Measurements from ENCODE around the gene AHCY. TPM values are rescaled to one million over a fixed set of nuclear protein-coding genes. Genes with fewer than 3 reads are reported as not detected.
"Not testable (repeated sequence)": the region's sequence is repeated elsewhere in the genome, so short reads cannot be mapped to it uniquely, and the experiment has no call there.

Gene AHCY
- total RNA-seq, 1 experiment from 2014 or later: 273 TPM

GRCh38 chr20:34293119-34293518, 10.0 kb downstream of the AHCY start:
- DNase-seq: no peak
- no peaks in the 10 kb centered on the region for H3F3A ChIP-seq (ENCODE audit: insufficient read depth, low read depth)
- TF ChIP-seq, protein P1, sequence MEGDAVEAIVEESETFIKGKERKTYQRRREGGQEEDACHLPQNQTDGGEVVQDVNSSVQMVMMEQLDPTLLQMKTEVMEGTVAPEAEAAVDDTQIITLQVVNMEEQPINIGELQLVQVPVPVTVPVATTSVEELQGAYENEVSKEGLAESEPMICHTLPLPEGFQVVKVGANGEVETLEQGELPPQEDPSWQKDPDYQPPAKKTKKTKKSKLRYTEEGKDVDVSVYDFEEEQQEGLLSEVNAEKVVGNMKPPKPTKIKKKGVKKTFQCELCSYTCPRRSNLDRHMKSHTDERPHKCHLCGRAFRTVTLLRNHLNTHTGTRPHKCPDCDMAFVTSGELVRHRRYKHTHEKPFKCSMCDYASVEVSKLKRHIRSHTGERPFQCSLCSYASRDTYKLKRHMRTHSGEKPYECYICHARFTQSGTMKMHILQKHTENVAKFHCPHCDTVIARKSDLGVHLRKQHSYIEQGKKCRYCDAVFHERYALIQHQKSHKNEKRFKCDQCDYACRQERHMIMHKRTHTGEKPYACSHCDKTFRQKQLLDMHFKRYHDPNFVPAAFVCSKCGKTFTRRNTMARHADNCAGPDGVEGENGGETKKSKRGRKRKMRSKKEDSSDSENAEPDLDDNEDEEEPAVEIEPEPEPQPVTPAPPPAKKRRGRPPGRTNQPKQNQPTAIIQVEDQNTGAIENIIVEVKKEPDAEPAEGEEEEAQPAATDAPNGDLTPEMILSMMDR (conservative IDR thresholded peaks at IDR 0.05): no peak
- no peak for TF ChIP-seq EZH2 (IDR thresholded peaks at IDR 0.05; ENCODE audit: low read depth)
- ChIA-PET CTCF (no interaction called here), POLR2A (ENCODE audit: unreplicated experiment) (no interaction called here)
- H3K4me1 ChIP-seq (replicated peaks; ENCODE audit: insufficient read depth): no peaks in the 10 kb centered on the region
- peaks cover 51% of the 10 kb centered on the region for H4K20me1 ChIP-seq (ENCODE audit: insufficient read depth)
- peaks cover 26% of the 10 kb centered on the region for H3K79me2 ChIP-seq (ENCODE audit: low read depth)
- intact Hi-C loops (cut with micrococcal nuclease; ENCODE audit: unreplicated experiment): no loop called here
- no peak overlapping the region for H2AFZ ChIP-seq
- H3K4me3 ChIP-seq: no peak overlapping the region
- no peak overlapping the region for H3K4me2 ChIP-seq
- no peaks in the 10 kb centered on the region for H3K9me2 ChIP-seq (ENCODE audit: insufficient read depth)
- no peaks in the 10 kb centered on the region for H3K27me3 ChIP-seq (ENCODE audit: insufficient read depth, low read depth)
- peaks cover 24% of the 10 kb centered on the region for H3K36me3 ChIP-seq (ENCODE audit: low read depth)
- no TSS peak for BruUV-seq (replicated peaks)
- H3K9me3 ChIP-seq (ENCODE audit: insufficient read depth, low read depth): no peaks in the 10 kb centered on the region
- no peak overlapping the region for H3K27ac ChIP-seq

DNA sequence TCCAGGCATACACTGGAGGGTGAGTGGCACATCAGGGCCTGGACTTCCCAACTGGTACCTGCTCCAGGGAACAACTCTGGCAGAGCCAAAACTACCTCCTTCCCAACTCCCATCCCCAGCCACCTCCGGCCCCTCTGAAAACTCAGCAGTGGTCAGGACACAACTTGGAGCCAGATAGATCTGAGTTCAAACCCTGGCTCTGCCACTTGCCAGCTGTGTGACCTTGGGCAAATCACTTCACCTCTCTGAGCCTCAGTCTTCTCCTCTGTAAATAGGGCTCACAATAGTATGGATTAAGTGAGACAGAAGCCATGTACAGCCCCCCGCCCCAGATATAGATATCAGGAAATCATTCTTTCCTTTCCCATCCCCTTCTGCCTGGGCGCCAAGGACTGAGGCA, 10.7 kb downstream of the AHCY start:
- CTCF ChIA-PET: no interaction called here
- peaks cover 46% of the 10 kb centered on the region for H4K20me1 ChIP-seq (ENCODE audit: insufficient read depth)
- H3K36me3 ChIP-seq (ENCODE audit: low read depth): peaks cover 24% of the 10 kb centered on the region
- DNase-seq: no peak
- H3K79me2 ChIP-seq (ENCODE audit: low read depth): peaks cover 21% of the 10 kb centered on the region
- TF ChIP-seq, protein P1 (conservative IDR thresholded peaks at IDR 0.05): no peak
- intact Hi-C loops (cut with micrococcal nuclease; ENCODE audit: unreplicated experiment): no loop called here
- no peak overlapping the region for H3K4me3 ChIP-seq
- no peaks in the 10 kb centered on the region for H3K4me1 ChIP-seq (replicated peaks; ENCODE audit: insufficient read depth)
- H2AFZ ChIP-seq: no peak overlapping the region
- no peaks in the 10 kb centered on the region for H3K9me3 ChIP-seq (ENCODE audit: insufficient read depth, low read depth)
- H3F3A ChIP-seq (ENCODE audit: insufficient read depth, low read depth): no peaks in the 10 kb centered on the region
- no peak overlapping the region for H3K4me2 ChIP-seq
- no peaks in the 10 kb centered on the region for H3K27me3 ChIP-seq (ENCODE audit: insufficient read depth, low read depth)
- no TSS peak for BruUV-seq (replicated peaks)
- no peaks in the 10 kb centered on the region for H3K9me2 ChIP-seq (ENCODE audit: insufficient read depth)
- POLR2A ChIA-PET (ENCODE audit: unreplicated experiment): no interaction called here
- no peak overlapping the region for H3K27ac ChIP-seq

DNA sequence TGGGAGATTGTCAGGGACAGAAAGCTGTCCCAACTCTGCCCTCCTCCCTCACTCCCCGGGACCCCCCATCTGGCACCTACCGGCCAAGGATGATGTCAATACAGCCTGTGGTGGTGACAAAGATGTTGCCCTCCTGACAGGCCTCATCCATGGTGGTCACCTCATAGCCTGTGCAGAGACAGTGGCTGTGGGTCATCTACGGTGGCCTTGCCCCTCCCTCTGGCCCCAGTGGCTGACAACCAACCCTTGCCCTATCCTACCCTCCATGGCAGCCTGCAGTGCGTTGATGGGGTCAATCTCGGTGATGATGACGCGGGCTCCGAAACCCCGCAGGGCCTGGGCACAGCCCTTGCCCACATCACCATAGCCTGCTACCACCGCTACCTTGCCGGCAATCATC, 12.7 kb downstream of the AHCY start:
- H3K4me3 ChIP-seq: no peak overlapping the region
- H3K9me2 ChIP-seq (ENCODE audit: insufficient read depth): no peaks in the 10 kb centered on the region
- no peak overlapping the region for H3K4me2 ChIP-seq
- peaks cover 24% of the 10 kb centered on the region for H3K36me3 ChIP-seq (ENCODE audit: low read depth)
- no peaks in the 10 kb centered on the region for H3K27me3 ChIP-seq (ENCODE audit: insufficient read depth, low read depth)
- H3K4me1 ChIP-seq (replicated peaks; ENCODE audit: insufficient read depth): no peaks in the 10 kb centered on the region
- no TSS peak for BruUV-seq (replicated peaks)
- POLR2A ChIA-PET (ENCODE audit: unreplicated experiment): no interaction called here
- H3K79me2 ChIP-seq (ENCODE audit: low read depth): peaks cover 4% of the 10 kb centered on the region; the same call in 1 of the 2 replicates
- no peaks in the 10 kb centered on the region for H3F3A ChIP-seq (ENCODE audit: insufficient read depth, low read depth)
- TF ChIP-seq, protein P1 (conservative IDR thresholded peaks at IDR 0.05): no peak
- TF ChIP-seq EZH2 (IDR thresholded peaks at IDR 0.05; ENCODE audit: low read depth): no peak
- CTCF ChIA-PET: no interaction called here
- H3K27ac ChIP-seq: no peak overlapping the region
- DNase-seq: no peak
- intact Hi-C loops (cut with micrococcal nuclease; ENCODE audit: unreplicated experiment): no loop called here
- no peak overlapping the region for H2AFZ ChIP-seq
- peaks cover 29% of the 10 kb centered on the region for H4K20me1 ChIP-seq (ENCODE audit: insufficient read depth)
- no peaks in the 10 kb centered on the region for H3K9me3 ChIP-seq (ENCODE audit: insufficient read depth, low read depth)

- DNase-seq; BruUV-seq (replicated peaks); H3F3A ChIP-seq (ENCODE audit: insufficient read depth, low read depth); POLR2A ChIA-PET (ENCODE audit: unreplicated experiment); H3K4me2 ChIP-seq; H4K20me1 ChIP-seq (ENCODE audit: insufficient read depth); H3K27ac ChIP-seq; CTCF ChIA-PET; H3K9me2 ChIP-seq (ENCODE audit: insufficient read depth); H3K9me3 ChIP-seq (ENCODE audit: insufficient read depth, low read depth); H3K4me1 ChIP-seq (replicated peaks; ENCODE audit: insufficient read depth); H3K79me2 ChIP-seq (ENCODE audit: low read depth); H3K4me3 ChIP-seq; H2AFZ ChIP-seq; H3K27me3 ChIP-seq (ENCODE audit: insufficient read depth, low read depth); intact Hi-C loops (cut with micrococcal nuclease; ENCODE audit: unreplicated experiment): not testable (repeated sequence)
- peaks cover 23% of the 10 kb centered on the region for H3K36me3 ChIP-seq (ENCODE audit: low read depth)
Observed at GRCh38 chr20:34287500-34287899, 15.7 kb downstream of the AHCY start.
